NCI-H345 treated with DMSO at 0.1 percent for 48 hours (cell line): Measurements from ENCODE around the gene PCBP3.
A peak's percentile ranks its signal among the peaks of the same experiment; 100 is the strongest.
"Not testable (repeated sequence)": the region's sequence is repeated elsewhere in the genome, so short reads cannot be mapped to it uniquely, and the experiment has no call there.

ENCODE experiments used
- DNase-seq: peaks from one replicate; lab custom pipeline; 2025; ENCODE audit not compliant: unreplicated experiment; lab: John Stamatoyannopoulos, UW

PCBP3 gene

GRCh38 chr21:45887120-45887611 lies 243.6 kb downstream of the PCBP3 start:
- DNase-seq = no peak

- DNase-seq = peak; percentile 70
Measured at GRCh38 chr21:45887788-45888187, 244.3 kb downstream of the PCBP3 start.

- no peak for DNase-seq
Measured at GRCh38 chr21:45888386-45889009, 245.0 kb downstream of the PCBP3 start.

GRCh38 chr21:45889256-45889655 lies 245.7 kb downstream of the PCBP3 start:
- no peak for DNase-seq

GRCh38 chr21:45889961-45890360 lies 246.4 kb downstream of the PCBP3 start:
- DNase-seq = no peak

- DNase-seq = no peak
Measured at GRCh38 chr21:45891388-45892155, 248.0 kb downstream of the PCBP3 start.

GRCh38 chr21:45892156-45892915 lies 248.8 kb downstream of the PCBP3 start:
- no peak for DNase-seq

GRCh38 chr21:45892916-45893739 lies 249.6 kb downstream of the PCBP3 start:
- no peak for DNase-seq

- DNase-seq = no peak
Measured at GRCh38 chr21:45893740-45894449, 250.4 kb downstream of the PCBP3 start.

- no peak for DNase-seq
Measured at GRCh38 chr21:45894450-45894825, 250.9 kb downstream of the PCBP3 start.

GRCh38 chr21:45894906-45895777 lies 251.6 kb downstream of the PCBP3 start:
- no peak for DNase-seq

- DNase-seq = no peak
Measured at GRCh38 chr21:45895778-45896370, 252.3 kb downstream of the PCBP3 start.

- not testable (repeated sequence) for DNase-seq
Measured at GRCh38 chr21:45896431-45896830, 252.9 kb downstream of the PCBP3 start.

- no peak for DNase-seq
Measured at GRCh38 chr21:45897191-45898027, 253.9 kb downstream of the PCBP3 start.

- DNase-seq = no peak
Measured at GRCh38 chr21:45898028-45898350, 254.5 kb downstream of the PCBP3 start.

GRCh38 chr21:45898781-45899180 lies 255.3 kb downstream of the PCBP3 start:
- no peak for DNase-seq

- no peak for DNase-seq
Measured at GRCh38 chr21:45899317-45900033, 255.9 kb downstream of the PCBP3 start.
